K562 (cell line): ENCODE results near the gene HOMEZ. TPM values are rescaled to one million over a fixed set of nuclear protein-coding genes. Genes with fewer than 3 reads are reported as not detected.

Experiments
- AFF4 ChIP-seq: sonication (generic); formaldehyde crosslinking; IDR thresholded peaks from 2 replicates; pipeline ENCODE4 v1.8.0; 2023; ENCODE audit warnings: mild to moderate bottlenecking, missing genetic modification reagents
- ARHGAP35 ChIP-seq: fragments of 450-650 bp; IDR thresholded peaks from 2 replicates; pipeline ENCODE4 v1.6.1; 2018; ENCODE audit not compliant: partially characterized antibody
- HMG20A ChIP-seq: fragments of 450-650 bp; formaldehyde crosslinking; conservative IDR thresholded peaks from 2 replicates; pipeline ENCODE4 v1.4.0; 2020; ENCODE audit warnings: mild to moderate bottlenecking, mixed read lengths
- KDM2B ChIP-seq: fragments of 250-450 bp; sonication (Bioruptor Pico); IDR thresholded peaks from 2 replicates; pipeline ENCODE4 v1.8.0; 2021; ENCODE audit warnings: mild to moderate bottlenecking, moderate library complexity
- KLF16 ChIP-seq: IDR thresholded peaks from 2 replicates; pipeline ENCODE4 v1.6.1; 2016; ENCODE audit warnings: antibody characterized with exemption
- KLF6 ChIP-seq: fragments of 250-450 bp; sonication (Bioruptor Pico); IDR thresholded peaks from 2 replicates; pipeline ENCODE4 v1.4.0; 2020; ENCODE audit warnings: mild to moderate bottlenecking, moderate library complexity, borderline replicate concordance
- PATZ1 ChIP-seq: fragments of 250-450 bp; sonication (Bioruptor Pico); IDR thresholded peaks from 2 replicates; pipeline ENCODE4 v1.5.0; 2020; ENCODE audit warnings: mild to moderate bottlenecking, borderline replicate concordance
- SOX6 ChIP-seq: fragments of 450-650 bp; IDR thresholded peaks from 2 replicates; pipeline ENCODE4 v1.6.1; 2014; ENCODE audit warnings: mild to moderate bottlenecking
- SUPT5H ChIP-seq: fragments of 450-650 bp; IDR thresholded peaks from 2 replicates; pipeline ENCODE4 v1.6.1; 2016
- THRA ChIP-seq: fragments of 450-650 bp; IDR thresholded peaks from 2 replicates; pipeline ENCODE4 v1.6.1; 2017; ENCODE audit warnings: mild to moderate bottlenecking, moderate library complexity
- THRAP3 ChIP-seq: fragments of 450-650 bp; IDR thresholded peaks from 2 replicates; pipeline ENCODE4 v1.6.1; 2016; ENCODE audit warnings: mild to moderate bottlenecking, inconsistent platforms, borderline replicate concordance
- ZC3H4 ChIP-seq: sonication (generic); formaldehyde crosslinking; IDR thresholded peaks from 2 replicates; pipeline ENCODE4 v1.9.0; 2021; ENCODE audit warnings: missing genetic modification reagents, borderline replicate concordance
- ZNF592 ChIP-seq: fragments of 450-650 bp; IDR thresholded peaks from 2 replicates; pipeline ENCODE4 v1.6.1; 2017; ENCODE audit warnings: antibody characterized with exemption, mild to moderate bottlenecking
- polyA plus RNA-seq, 8 experiments: library from polyadenylated mRNA; depleted of rRNA in 4 of 8; stranded (reverse) in 5 of 8; unstranded in 3 of 8; fragments of >200 nt; fragmentation: Nextera tagmentation in 2 of 8; fragmentation: Illumina TruSeq in 1 of 8; extraction: Ambion mirVana in 2 of 8; extraction: Trizol in 1 of 8; gene quantifications; 2 replicates each; pipeline versions ENCODE4 v1.2.1 to v1.2.3, GENCODE V29; 2011 to 2014; ENCODE audit warnings: inconsistent platforms in 1 of 8, missing spikeins in 1 of 8
- total RNA-seq, 7 experiments: library from RNA; depleted of rRNA in 6 of 7; stranded (reverse); fragments of >200 nt in 6 of 7; fragmentation: Illumina TruSeq in 2 of 7; extraction: Trizol in 2 of 7; gene quantifications; 2 replicates each; pipeline versions ENCODE4 v1.2.1 to v1.2.3, GENCODE V29; 2011 to 2021; ENCODE audit warnings: low replicate concordance in 1 of 7

The HOMEZ gene
- total and polyA plus RNA-seq, 9 of the 15 experiments (the other 6 are each of a cell fraction or from before 2014, with no cell fraction given): 3.0 to 30.2 (median 16.9) TPM

GRCh38 chr14:23301288-23301968, 15.5 kb upstream of the HOMEZ start (continued):
- TF ChIP-seq THRA: no peak
- no peak for TF ChIP-seq ZC3H4 (CRISPR knock-in tag)
- no peak for TF ChIP-seq KLF16
- no peak for TF ChIP-seq ARHGAP35
- no peak for TF ChIP-seq KLF6
- no peak; the same call in none of the 2 replicates for TF ChIP-seq SUPT5H
- peak; percentile 72; the same call in 1 of the 2 replicates for TF ChIP-seq KDM2B (CRISPR knock-in tag)
- no peak for TF ChIP-seq THRAP3
- no peak for TF ChIP-seq PATZ1
- TF ChIP-seq HMG20A (CRISPR knock-in tag): no peak
- TF ChIP-seq ZNF592: no peak
- peak; percentile 92 for TF ChIP-seq SOX6
- no peak for TF ChIP-seq AFF4 (CRISPR knock-in tag)
